A549 (cell line): ENCODE results near the gene ZNF420. TPM values are rescaled to one million over a fixed set of nuclear protein-coding genes. Genes with fewer than 3 reads are reported as not detected.
"Not testable (repeated sequence)": the region's sequence is repeated elsewhere in the genome, so short reads cannot be mapped to it uniquely, and the experiment has no call there.

Experiments used
- ATAC-seq, 2 experiments: fragments of 200-7000 bp in 1 of 2; fragments of >200 bp in 1 of 2; cut with Nextera tagmentation in 1 of 2; cut with Tn5 transposase in 1 of 2; 3 replicates each; pipeline versions ENCODE4 v1.8.0 to v1.9.1; 2018 to 2020; ENCODE audit warnings: mild to moderate bottlenecking in 1 of 2, moderate library complexity in 1 of 2
- CTCF ChIA-PET: fragments of 300-600 bp; sonication (Branson Sonifier 250); formaldehyde crosslinking; extraction: SDS; loops from one replicate; lab custom pipeline; 2021; ENCODE audit warnings: antibody characterized with exemption, inconsistent platforms; lab: Yijun Ruan, JAX
- POLR2A ChIA-PET: fragments of 350-600 bp; formaldehyde crosslinking; extraction: SDS; loops from one replicate; lab custom pipeline; 2021; ENCODE audit warnings: antibody characterized with exemption, inconsistent platforms; lab: Yijun Ruan, JAX
- DNase-seq, 2 experiments: peaks; one replicate each; pipeline versions ENCODE4 v3.0.0 to v3.0.0-alpha.2; 2011 to 2016; ENCODE audit warnings: low read depth in 1 of 2, low spot score in 1 of 2
- FAIRE-seq: peaks from 2 replicates; lab custom pipeline; 2011; peaks lifted over from hg19 to GRCh38; lab: Jason Lieb, UNC
- H3K27ac ChIP-seq, 2 experiments: fragments of >200 bp; sonication (Bioruptor Twin); formaldehyde crosslinking; 3 replicates each; pipeline ENCODE4 v1.5.1; 2016 to 2017
- H3K4me1 ChIP-seq: fragments of >200 bp; sonication (Bioruptor Twin); formaldehyde crosslinking; 3 replicates; pipeline ENCODE4 v1.6.1; 2016
- H3K4me2 ChIP-seq: fragments of >200 bp; sonication (Bioruptor Twin); formaldehyde crosslinking; 3 replicates; pipeline ENCODE4 v1.6.1; 2016
- H3K4me3 ChIP-seq: fragments of >200 bp; sonication (Bioruptor Twin); formaldehyde crosslinking; 3 replicates; pipeline ENCODE4 v1.5.1; 2016
- H3K9me3 ChIP-seq: fragments of >200 bp; sonication (Bioruptor Twin); formaldehyde crosslinking; 3 replicates; pipeline ENCODE4 v1.6.1; 2016
- ATOH8 ChIP-seq: fragments of 250-450 bp; sonication (Bioruptor Pico); IDR thresholded peaks from 2 replicates; pipeline ENCODE4 v1.5.0; 2020; ENCODE audit warnings: low read depth, mild to moderate bottlenecking, moderate library complexity
- BHLHE40 ChIP-seq: IDR thresholded peaks from 2 replicates; pipeline ENCODE4 v1.6.1; 2012; ENCODE audit warnings: low read depth, low read length, inconsistent platforms
- CBX8 ChIP-seq: fragments of 200-600 bp; sonication (generic); IDR thresholded peaks from 2 replicates; pipeline ENCODE4 v1.6.1; 2016
- FOSL2 ChIP-seq, 2 experiments: fragments of 450-650 bp in 1 of 2; fragments of >200 bp in 1 of 2; sonication (Bioruptor Twin) in 1 of 2; formaldehyde crosslinking; IDR thresholded peaks; 2 replicates each; pipeline versions ENCODE4 v1.5.0 to v1.6.1; 2016 to 2020; ENCODE audit warnings: mild to moderate bottlenecking in 1 of 2, moderate library complexity in 1 of 2
- FOXS1 ChIP-seq: fragments of 250-450 bp; sonication (Bioruptor Pico); IDR thresholded peaks from 2 replicates; pipeline ENCODE4 v1.5.0; 2020; ENCODE audit warnings: mild to moderate bottlenecking, moderate library complexity
- HMGXB4 ChIP-seq: fragments of 250-450 bp; sonication (Bioruptor Pico); IDR thresholded peaks from 2 replicates; pipeline ENCODE4 v1.5.0; 2021; ENCODE audit warnings: mild to moderate bottlenecking, moderate library complexity, borderline replicate concordance
- HOXA7 ChIP-seq: fragments of 250-450 bp; sonication (Bioruptor Pico); IDR thresholded peaks from 2 replicates; pipeline ENCODE4 v1.5.0; 2020; ENCODE audit warnings: mild to moderate bottlenecking, moderate library complexity
- HOXB5 ChIP-seq: fragments of 250-450 bp; sonication (Bioruptor Pico); IDR thresholded peaks from 2 replicates; pipeline ENCODE4 v1.5.0; 2020; ENCODE audit warnings: mild to moderate bottlenecking, moderate library complexity
- JUNB ChIP-seq: fragments of >200 bp; sonication (Bioruptor Twin); formaldehyde crosslinking; IDR thresholded peaks from 2 replicates; pipeline ENCODE4 v1.6.1; 2016
- MAFK ChIP-seq: fragments of 450-650 bp; IDR thresholded peaks from 2 replicates; pipeline ENCODE4 v1.6.1; 2014; ENCODE audit not compliant: partially characterized antibody
- MAZ ChIP-seq: fragments of 150-350 bp; IDR thresholded peaks from 2 replicates; pipeline ENCODE4 v1.6.1; 2014; ENCODE audit warnings: antibody characterized with exemption, low read depth, low read length, borderline replicate concordance
- NPAS2 ChIP-seq: fragments of 250-450 bp; sonication (Bioruptor Pico); IDR thresholded peaks from 2 replicates; pipeline ENCODE4 v1.8.0; 2022; ENCODE audit warnings: mild to moderate bottlenecking, moderate library complexity, borderline replicate concordance
- NR3C1 ChIP-seq: fragments of >200 bp; sonication (Bioruptor Twin); formaldehyde crosslinking; IDR thresholded peaks from 3 replicates; pipeline ENCODE4 v1.6.1; 2017
- RNF2 ChIP-seq: fragments of 200-600 bp; sonication (generic); IDR thresholded peaks from 2 replicates; pipeline ENCODE4 v1.6.1; 2016; ENCODE audit warnings: low read depth, mild to moderate bottlenecking, antibody characterized with exemption, moderate library complexity, borderline replicate concordance
- SMC3 ChIP-seq: fragments of >200 bp; sonication (Bioruptor Twin); formaldehyde crosslinking; IDR thresholded peaks from 3 replicates; pipeline ENCODE4 v1.6.1; 2018; ENCODE audit warnings: inconsistent platforms
- SREBF2 ChIP-seq: fragments of 450-650 bp; IDR thresholded peaks from 2 replicates; pipeline ENCODE4 v1.6.1; 2014; ENCODE audit warnings: mild to moderate bottlenecking, moderate library complexity
- TP53 ChIP-seq: fragments of 250-450 bp; sonication (Bioruptor Pico); IDR thresholded peaks from 2 replicates; pipeline ENCODE4 v1.5.0; 2021; ENCODE audit warnings: mild to moderate bottlenecking, moderate library complexity
- ZC3H11A ChIP-seq: fragments of 450-650 bp; IDR thresholded peaks from 2 replicates; pipeline ENCODE4 v1.6.1; 2014; ENCODE audit warnings: antibody characterized with exemption, mild to moderate bottlenecking
- ZSCAN20 ChIP-seq: fragments of 250-450 bp; sonication (Bioruptor Pico); IDR thresholded peaks from 2 replicates; pipeline ENCODE4 v1.8.0; 2022; ENCODE audit warnings: mild to moderate bottlenecking, moderate library complexity
- WGBS: methylation state at CpG from one replicate; pipeline ENCODE4 v1.1.6; 2017; ENCODE audit errors: missing lambda C conversion rate; 5-methylcytosine and 5-hydroxymethylcytosine counted together
- polyA plus RNA-seq, 4 experiments: library from polyadenylated mRNA; depleted of rRNA in 3 of 4; stranded (reverse); fragments of >200 nt; fragmentation: RNase III in 1 of 4; extraction: RNeasy Plus Mini Kit Qiagen cat#74134 plus additional on column Dnase treatment in 1 of 4; gene quantifications; 2 replicates in 3 of 4; 3 replicates in 1 of 4; pipeline ENCODE4 v1.2.3, GENCODE V29; 2011 to 2017
- TF ChIP-seq, protein P1 (sequence below): fragments of 200-600 bp; sonication (generic); IDR thresholded peaks from 2 replicates; pipeline ENCODE4 v1.6.1; 2016; ENCODE audit warnings: antibody characterized with exemption, mild to moderate bottlenecking, moderate library complexity

The ZNF420 gene
- polyA plus RNA-seq, 2 of the 4 experiments (the other 2 are of a cell fraction), result 5.9 to 8.6 TPM

- ChIA-PET CTCF (interaction anchor here (1.1 kb wide), 1 partner anchor 72 kb away, joined by 3 read pairs; no protein-coding TSS in a partner anchor), POLR2A (no interaction called here)
- 57% methylated on average over 1 of the region's 1 CpG for WGBS
- Histone ChIP-seq H3K4me2 (no peak overlapping the region), H3K9me3 (peaks cover 92% of the 10 kb centered on the region), H3K4me3 (no peak overlapping the region), H3K27ac (no peak overlapping the region), H3K4me1 (no peaks in the 10 kb centered on the region)
- no peak for DNase-seq
- no peak for ATAC-seq
- no peak for FAIRE-seq
- TF ChIP-seq ZC3H11A, result peak; percentile 87
- no peak for TF ChIP-seq HOXA7 (CRISPR knock-in tag)
These were observed 8.9 kb downstream of the ZNF420 start for GRCh38 chr19:37087110-37087509.

DNA sequence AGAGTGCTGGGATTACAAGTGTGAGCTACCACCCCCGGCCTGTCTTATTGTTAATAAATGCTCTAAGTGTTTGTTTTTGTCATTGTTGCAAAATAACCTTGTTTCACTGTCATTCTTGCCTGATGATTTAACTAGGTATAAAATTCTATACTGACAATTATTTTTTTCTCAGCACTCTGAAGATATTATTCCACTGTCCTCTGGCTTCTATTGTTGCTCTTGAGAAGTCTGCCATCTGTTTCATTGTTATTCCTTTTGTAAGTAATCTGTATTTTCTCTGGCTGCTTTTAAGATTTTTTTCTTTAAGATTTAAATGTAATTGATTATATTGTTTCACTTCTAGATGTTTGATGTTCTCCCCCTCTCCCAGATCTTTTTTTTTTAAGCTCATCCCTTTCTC is 17.6 kb downstream of the ZNF420 start:
- H3K4me1 ChIP-seq, result no peaks in the 10 kb centered on the region
- no peak overlapping the region for H3K27ac ChIP-seq
- H3K4me3 ChIP-seq, result no peak overlapping the region
- peak in 1 of 2 experiments; percentile 29 for DNase-seq
- no peak for ATAC-seq
- H3K9me3 ChIP-seq, result peaks cover 92% of the 10 kb centered on the region
- POLR2A ChIA-PET, result no interaction called here
- CTCF ChIA-PET, result no interaction called here
- TF ChIP-seq FOSL2 (IDR thresholded peaks at IDR 0.05), result no peak
- TF ChIP-seq FOSL2 (CRISPR knock-in tag; IDR thresholded peaks at IDR 0.05), result no peak
- TF ChIP-seq MAFK, result peak; percentile 27
- peak; percentile 92 for TF ChIP-seq FOXS1 (CRISPR knock-in tag)
- TF ChIP-seq, all 56 proteins: peak for 2
- 43% methylated on average over 1 of the region's 1 CpG for WGBS
- peak; percentile 82 for FAIRE-seq
- H3K4me2 ChIP-seq, result no peak overlapping the region

DNA sequence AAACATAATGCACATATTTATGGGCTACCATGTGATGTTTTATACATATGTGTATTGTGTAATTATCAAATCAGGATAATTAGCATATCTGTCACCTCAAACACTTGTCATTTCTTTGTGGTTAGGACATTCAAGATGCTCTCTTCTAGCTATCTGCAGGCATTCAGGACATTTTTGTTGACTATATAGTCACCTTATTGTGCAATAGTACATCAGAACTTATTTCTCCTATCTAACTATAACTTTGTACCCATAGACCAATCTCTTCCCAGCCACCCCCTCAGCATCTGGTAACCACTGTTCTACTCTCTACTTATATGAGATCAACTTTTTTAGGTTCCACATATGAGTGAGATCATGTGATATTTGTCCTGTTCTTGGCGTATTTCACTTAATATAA is 20.3 kb downstream of the ZNF420 start:
- TF ChIP-seq MAZ (no peak), ZSCAN20 (CRISPR knock-in tag) (no peak), NPAS2 (CRISPR knock-in tag) (no peak), SMC3 (no peak), CBX8 (no peak), HOXB5 (CRISPR knock-in tag) (no peak), SREBF2 (no peak), ZC3H11A (no peak), BHLHE40 (no peak), ATOH8 (CRISPR knock-in tag) (no peak), HMGXB4 (CRISPR knock-in tag) (no peak), HOXA7 (CRISPR knock-in tag) (no peak), NR3C1 (no peak), JUNB (no peak), RNF2 (no peak), TP53 (CRISPR knock-in tag) (no peak)
- TF ChIP-seq, protein P1, sequence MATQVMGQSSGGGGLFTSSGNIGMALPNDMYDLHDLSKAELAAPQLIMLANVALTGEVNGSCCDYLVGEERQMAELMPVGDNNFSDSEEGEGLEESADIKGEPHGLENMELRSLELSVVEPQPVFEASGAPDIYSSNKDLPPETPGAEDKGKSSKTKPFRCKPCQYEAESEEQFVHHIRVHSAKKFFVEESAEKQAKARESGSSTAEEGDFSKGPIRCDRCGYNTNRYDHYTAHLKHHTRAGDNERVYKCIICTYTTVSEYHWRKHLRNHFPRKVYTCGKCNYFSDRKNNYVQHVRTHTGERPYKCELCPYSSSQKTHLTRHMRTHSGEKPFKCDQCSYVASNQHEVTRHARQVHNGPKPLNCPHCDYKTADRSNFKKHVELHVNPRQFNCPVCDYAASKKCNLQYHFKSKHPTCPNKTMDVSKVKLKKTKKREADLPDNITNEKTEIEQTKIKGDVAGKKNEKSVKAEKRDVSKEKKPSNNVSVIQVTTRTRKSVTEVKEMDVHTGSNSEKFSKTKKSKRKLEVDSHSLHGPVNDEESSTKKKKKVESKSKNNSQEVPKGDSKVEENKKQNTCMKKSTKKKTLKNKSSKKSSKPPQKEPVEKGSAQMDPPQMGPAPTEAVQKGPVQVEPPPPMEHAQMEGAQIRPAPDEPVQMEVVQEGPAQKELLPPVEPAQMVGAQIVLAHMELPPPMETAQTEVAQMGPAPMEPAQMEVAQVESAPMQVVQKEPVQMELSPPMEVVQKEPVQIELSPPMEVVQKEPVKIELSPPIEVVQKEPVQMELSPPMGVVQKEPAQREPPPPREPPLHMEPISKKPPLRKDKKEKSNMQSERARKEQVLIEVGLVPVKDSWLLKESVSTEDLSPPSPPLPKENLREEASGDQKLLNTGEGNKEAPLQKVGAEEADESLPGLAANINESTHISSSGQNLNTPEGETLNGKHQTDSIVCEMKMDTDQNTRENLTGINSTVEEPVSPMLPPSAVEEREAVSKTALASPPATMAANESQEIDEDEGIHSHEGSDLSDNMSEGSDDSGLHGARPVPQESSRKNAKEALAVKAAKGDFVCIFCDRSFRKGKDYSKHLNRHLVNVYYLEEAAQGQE, result no peak
- no peak for ATAC-seq
- no peak overlapping the region for H3K27ac ChIP-seq
- H3K4me3 ChIP-seq, result no peak overlapping the region
- H3K4me1 ChIP-seq, result no peaks in the 10 kb centered on the region
- ChIA-PET POLR2A (no interaction called here), CTCF (no interaction called here)
- no peak for FAIRE-seq
- H3K4me2 ChIP-seq, result no peak overlapping the region
- H3K9me3 ChIP-seq, result peaks cover 84% of the 10 kb centered on the region
- no peak for DNase-seq
- 39% methylated on average over 1 of the region's 1 CpG for WGBS

- POLR2A ChIA-PET, FAIRE-seq, H3K4me1 ChIP-seq, H3K27ac ChIP-seq, DNase-seq, H3K4me3 ChIP-seq, CTCF ChIA-PET, H3K4me2 ChIP-seq, ATAC-seq: not testable (repeated sequence)
- WGBS, result 90% methylated on average over 4 of the region's 5 CpGs
- peaks cover 65% of the 10 kb centered on the region for H3K9me3 ChIP-seq
These were observed 25.9 kb downstream of the ZNF420 start for GRCh38 chr19:37104135-37104534.
